Jurkat, Clone E6-1 (cell line): ENCODE data around the gene KDM6A.
"Not testable (repeated sequence)": the region's sequence is repeated elsewhere in the genome, so short reads cannot be mapped to it uniquely, and the experiment has no call there.

Source experiments
- DNase-seq: peaks from one replicate; pipeline ENCODE4 v3.0.0-alpha.2; 2011; ENCODE audit warnings: low read depth, low spot score
- H3K4me3 ChIP-seq: 2 replicates; pipeline ENCODE4 v1.5.1; 2011; ENCODE audit warnings: mild to moderate bottlenecking, low read length, control low read depth, moderate library complexity

The KDM6A gene

GRCh38 chrX:44980883-44981282 lies 107.9 kb downstream of the KDM6A start:
- DNase-seq: no peak
- no peak overlapping the region for H3K4me3 ChIP-seq

GRCh38 chrX:44989995-44990770 lies 117.2 kb downstream of the KDM6A start:
- DNase-seq: no peak
- no peak overlapping the region for H3K4me3 ChIP-seq

- no peak overlapping the region for H3K4me3 ChIP-seq
- DNase-seq: no peak
Measured at GRCh38 chrX:44992775-44993174, 119.8 kb downstream of the KDM6A start.

GRCh38 chrX:44996277-44996676 lies 123.3 kb downstream of the KDM6A start:
- H3K4me3 ChIP-seq: no peak overlapping the region
- no peak for DNase-seq

- no peak overlapping the region for H3K4me3 ChIP-seq
- DNase-seq: no peak
Measured at GRCh38 chrX:44997282-44997812, 124.4 kb downstream of the KDM6A start.

DNA sequence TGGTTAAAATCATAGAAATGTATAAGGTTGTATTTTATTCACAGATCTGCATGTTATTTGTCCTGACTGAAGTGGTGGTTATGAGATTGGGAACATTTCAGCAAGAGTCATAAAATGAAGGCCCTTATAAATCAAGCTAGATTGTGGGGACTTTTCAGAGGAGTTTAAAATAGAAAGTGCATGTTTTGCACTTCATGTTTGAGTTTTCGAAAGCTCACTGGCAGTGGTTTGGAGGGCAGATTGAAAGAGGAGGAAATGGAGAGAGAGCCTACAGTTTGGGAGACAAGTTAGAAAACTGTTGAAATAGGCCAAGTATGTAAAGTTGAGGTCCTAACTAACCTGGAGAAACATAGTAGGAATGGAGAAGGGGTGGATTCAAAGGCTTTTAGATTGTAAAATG lies 124.9 kb downstream of the KDM6A start:
- no peak overlapping the region for H3K4me3 ChIP-seq
- no peak for DNase-seq

GRCh38 chrX:44999237-44999636 lies 126.2 kb downstream of the KDM6A start:
- not testable (repeated sequence) for DNase-seq, H3K4me3 ChIP-seq

GRCh38 chrX:44999872-45000271 lies 126.9 kb downstream of the KDM6A start:
- H3K4me3 ChIP-seq, DNase-seq: not testable (repeated sequence)

GRCh38 chrX:45001048-45001447 lies 128.1 kb downstream of the KDM6A start:
- no peak for DNase-seq
- H3K4me3 ChIP-seq: no peak overlapping the region

DNA sequence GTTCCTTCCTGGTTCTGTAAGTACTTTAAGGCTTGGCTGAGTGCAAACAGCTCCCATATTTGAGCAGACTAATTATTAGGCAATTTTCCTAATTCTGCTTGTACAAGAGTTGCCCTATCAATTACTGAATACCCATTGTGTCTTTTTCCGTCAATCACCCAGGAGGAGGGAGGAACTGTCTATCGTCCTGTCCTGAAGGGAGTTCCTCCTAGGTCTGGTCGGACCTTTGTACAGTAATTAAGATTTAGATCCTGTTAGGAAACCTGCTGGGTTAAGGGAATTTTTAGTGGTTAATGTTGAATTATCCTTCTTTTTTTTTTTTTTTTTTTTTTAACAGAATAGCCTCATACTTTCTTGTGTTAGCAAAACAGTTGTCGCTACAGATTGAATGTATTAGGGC lies 130.1 kb downstream of the KDM6A start:
- H3K4me3 ChIP-seq: no peak overlapping the region
- no peak for DNase-seq

DNA sequence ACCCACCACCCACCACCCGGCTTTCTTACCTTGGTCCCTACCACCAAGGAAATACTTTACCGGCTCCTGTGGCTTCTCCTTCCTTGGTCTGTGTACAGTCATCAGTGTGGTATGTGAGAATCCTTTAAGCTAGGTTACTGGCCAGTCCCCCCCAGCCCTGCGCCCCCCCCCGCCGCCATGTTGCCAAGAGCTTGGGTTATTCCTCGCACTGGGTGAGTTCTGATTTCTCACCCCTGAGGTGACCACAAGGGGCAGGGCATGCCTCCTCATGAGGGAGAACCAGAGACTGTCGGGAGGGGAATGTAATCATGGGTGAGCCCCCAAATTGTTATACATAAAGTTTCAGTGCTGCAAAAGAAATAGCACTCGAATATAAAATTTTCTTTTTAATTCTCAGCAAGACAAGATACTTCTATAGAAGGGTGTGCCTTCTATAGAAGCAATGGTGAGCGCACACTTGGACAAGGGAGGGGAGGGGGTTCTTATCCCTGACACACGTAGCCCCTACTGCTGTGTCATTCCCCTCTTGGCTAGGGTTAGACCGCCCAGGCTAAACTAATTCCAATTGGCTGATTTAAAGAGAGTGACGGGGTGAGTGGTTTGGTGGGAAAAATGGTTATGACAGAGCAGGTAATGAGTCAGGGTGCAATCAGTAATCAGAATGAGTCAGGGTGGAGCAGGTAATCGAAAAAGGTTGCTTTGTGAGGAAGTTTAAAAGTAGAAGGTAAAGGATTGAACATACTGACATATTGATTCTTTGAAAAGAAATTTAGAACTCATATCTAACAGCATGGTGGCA lies 133.2 kb downstream of the KDM6A start:
- no peak overlapping the region for H3K4me3 ChIP-seq
- DNase-seq: no peak

GRCh38 chrX:45007598-45007997 lies 134.6 kb downstream of the KDM6A start:
- DNase-seq: no peak

DNA sequence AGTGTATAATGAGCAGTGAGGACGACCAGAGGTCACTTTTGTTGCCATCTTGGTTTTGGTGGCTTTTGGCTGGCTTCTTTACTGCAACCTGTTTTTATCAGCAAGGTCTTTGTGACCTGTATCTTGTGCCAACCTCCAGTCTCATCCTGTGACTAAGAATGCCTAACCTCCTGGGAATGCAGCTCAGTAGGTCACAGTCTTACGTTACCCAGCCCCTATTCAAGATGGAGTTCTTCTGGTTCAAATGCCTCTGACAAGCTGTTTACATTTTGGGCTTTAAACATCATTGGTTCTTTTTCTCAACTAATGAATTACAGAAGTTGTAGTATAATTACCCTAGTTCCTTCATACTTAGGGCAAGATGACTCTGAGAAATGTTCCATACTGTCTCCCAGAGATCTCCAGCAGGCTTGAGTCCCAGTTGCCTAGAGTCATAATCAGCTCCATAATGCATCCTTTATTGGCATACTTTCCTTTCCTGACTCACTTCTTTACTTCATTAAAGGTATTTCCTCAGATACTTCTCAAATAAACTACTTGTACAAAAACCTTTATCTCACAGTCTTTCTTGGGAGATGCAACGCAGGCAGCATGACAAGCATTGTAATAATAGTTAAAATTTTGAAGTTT lies 136.5 kb downstream of the KDM6A start:
- DNase-seq: no peak
- no peak overlapping the region for H3K4me3 ChIP-seq

More at GRCh38 chrX:45007598-45007997, 134.6 kb downstream of the KDM6A start:
- no peak overlapping the region for H3K4me3 ChIP-seq

GRCh38 chrX:45011131-45011530 lies 138.1 kb downstream of the KDM6A start:
- no peak overlapping the region for H3K4me3 ChIP-seq
- no peak for DNase-seq

DNA sequence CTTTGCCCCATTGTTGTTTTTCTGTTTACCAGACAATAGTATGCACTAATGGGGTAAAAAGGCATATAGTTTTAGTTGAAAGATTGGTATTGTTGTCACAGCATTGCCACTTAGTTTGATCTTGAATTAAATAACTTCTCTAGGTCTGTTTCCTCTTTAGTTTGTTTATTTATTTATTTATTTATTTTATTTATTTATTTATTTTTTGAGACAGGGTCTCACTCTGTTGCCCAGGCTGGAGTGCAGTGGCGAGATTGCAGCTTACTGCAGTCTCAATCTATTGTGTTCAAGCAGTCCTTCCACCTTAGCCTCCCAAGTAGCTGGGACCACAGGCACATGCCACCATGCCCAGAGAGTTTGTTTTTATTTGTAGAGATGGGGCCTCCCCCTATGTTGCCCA lies 138.6 kb downstream of the KDM6A start:
- no peak for DNase-seq
- no peak overlapping the region for H3K4me3 ChIP-seq

- H3K4me3 ChIP-seq: no peak overlapping the region
- no peak for DNase-seq
Measured at GRCh38 chrX:45017946-45018345, 145.0 kb downstream of the KDM6A start.

GRCh38 chrX:45022150-45022549 lies 149.2 kb downstream of the KDM6A start:
- no peak for DNase-seq
- no peak overlapping the region for H3K4me3 ChIP-seq

- DNase-seq: no peak
Measured at GRCh38 chrX:45024501-45024900, 151.5 kb downstream of the KDM6A start.

DNA sequence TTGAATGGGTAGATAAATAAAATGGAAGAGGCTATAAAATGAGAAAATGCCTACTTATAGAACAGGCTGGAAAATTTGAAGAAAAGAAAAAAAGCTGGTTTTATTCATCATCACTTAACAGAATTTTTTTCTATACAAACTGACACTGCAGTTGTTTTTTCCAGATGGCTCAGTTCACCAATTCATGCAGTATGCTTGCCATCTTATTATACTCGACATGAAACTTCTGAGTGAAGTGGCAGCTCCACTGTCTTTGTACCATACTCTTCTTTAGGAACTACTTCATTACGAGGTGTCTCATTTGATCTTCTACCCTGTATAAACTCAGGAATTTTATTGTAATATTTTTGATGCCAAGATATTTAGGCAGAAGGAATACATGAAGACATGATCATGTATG lies 153.0 kb downstream of the KDM6A start:
- H3K4me3 ChIP-seq: no peak overlapping the region
- DNase-seq: no peak

More at GRCh38 chrX:45024501-45024900, 151.5 kb downstream of the KDM6A start:
- no peak overlapping the region for H3K4me3 ChIP-seq
